Muscle of back (tissue), 11 donors: ENCODE measurements around the gene LSS. TPM values are rescaled to one million over a fixed set of nuclear protein-coding genes. Genes with fewer than 3 reads are reported as not detected.
A peak's percentile ranks its signal among the peaks of the same experiment; 100 is the strongest.
"Not testable (repeated sequence)": the region's sequence is repeated elsewhere in the genome, so short reads cannot be mapped to it uniquely, and the experiment has no call there.

ENCODE experiments used
- DNase-seq, 3 donors: peaks; one replicate each; pipeline versions ENCODE4 v3.0.0 to v3.0.0-alpha.2; 2013
- polyA plus RNA-seq, 10 donors: library from polyadenylated mRNA; unstranded; fragments of 120-200 nt; gene quantifications; one replicate each; pipeline ENCODE4 v1.2.1, GENCODE V29; 2013; ENCODE audit not compliant: insufficient read length in 10 of 10

LSS gene
- polyA plus RNA-seq, 10 donors: 22.0 to 47.1 (median 35.1) TPM

DNA sequence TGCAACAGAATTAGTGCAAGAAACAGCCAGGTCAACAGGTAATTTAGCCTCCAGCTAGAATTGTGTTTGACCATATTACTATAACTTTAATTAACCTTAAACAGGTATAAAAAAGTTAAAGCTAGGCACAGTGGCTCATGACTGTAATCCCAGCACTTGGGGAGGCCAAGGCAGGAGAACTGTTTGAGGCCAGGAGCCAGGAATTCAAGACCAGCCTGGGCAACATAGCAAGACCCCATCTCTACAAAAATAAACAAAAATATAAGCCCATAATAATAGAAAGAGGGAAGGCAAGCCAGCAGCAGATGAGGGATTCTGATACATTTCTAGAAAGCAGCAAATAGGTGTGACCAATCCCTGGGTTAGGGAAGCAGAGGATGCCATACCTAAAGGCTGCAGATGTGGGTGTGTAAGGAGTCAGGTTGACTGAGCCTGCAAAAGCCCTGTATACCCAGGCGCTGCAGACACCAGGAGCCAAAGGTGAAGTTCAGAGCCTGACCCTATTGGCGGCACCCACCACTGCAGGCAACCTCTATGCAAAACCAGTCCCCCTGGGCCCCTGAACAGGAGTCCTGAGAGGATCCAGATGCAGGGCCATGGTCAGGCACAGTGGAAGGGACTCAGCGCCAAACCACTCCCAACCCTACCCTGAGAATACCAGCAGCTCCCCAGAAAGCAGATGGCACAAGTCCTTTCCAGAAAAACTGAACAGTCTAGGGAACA is 19.3 kb upstream of the LSS start:
- DNase-seq: no peak

DNA sequence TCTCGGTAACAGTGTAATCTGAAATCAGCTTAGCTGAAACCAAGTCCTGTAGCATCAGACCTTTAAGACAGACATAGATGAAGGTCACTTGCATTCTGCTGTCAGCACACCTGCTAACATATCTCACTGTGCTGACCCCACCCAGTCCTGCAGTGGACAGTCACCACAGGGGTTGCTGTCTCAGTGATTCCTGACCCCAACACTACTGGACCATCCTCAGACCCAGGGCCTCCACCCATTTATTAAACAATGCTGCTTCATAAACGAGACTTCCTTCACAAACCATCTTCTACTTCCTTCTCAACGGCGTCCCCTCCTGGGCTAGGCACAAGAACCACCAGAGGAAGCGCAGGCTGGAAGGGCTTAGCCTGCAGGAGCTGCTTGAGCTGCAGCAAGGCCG is 17.8 kb upstream of the LSS start:
- no peak for DNase-seq

DNA sequence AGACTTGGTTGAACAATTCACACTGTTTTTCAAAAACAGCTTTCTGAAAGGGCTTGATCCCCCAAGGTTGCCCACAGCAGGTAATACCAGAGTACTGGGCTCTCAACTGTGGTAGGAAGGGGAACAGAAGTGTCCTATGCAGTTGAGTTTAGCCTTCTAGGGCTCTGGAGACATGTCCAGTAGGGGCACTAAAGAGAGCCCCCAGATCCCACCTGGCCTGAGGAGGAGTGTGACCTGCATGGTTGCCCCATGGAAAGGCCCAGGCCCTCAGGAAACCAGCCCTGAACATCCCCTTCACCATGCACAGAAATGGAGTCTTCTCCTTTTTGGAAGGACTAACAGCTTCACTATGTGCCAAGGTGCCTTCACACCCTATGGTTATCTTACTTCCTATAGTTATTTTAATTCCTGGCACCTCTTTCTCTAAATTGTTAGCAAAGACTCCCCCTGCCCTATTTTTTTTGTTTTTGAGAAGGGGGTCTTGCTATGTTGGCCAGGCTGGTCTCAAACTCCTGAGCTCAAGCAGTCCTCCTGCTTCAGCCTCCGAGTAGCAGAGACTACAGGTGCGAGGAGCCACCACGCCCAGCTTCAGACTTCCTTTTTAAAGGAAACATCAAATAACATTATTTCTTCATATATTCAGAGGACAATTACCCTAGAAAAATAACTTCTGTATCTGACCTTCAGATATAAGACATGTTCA is 16.8 kb upstream of the LSS start:
- no peak for DNase-seq

DNA sequence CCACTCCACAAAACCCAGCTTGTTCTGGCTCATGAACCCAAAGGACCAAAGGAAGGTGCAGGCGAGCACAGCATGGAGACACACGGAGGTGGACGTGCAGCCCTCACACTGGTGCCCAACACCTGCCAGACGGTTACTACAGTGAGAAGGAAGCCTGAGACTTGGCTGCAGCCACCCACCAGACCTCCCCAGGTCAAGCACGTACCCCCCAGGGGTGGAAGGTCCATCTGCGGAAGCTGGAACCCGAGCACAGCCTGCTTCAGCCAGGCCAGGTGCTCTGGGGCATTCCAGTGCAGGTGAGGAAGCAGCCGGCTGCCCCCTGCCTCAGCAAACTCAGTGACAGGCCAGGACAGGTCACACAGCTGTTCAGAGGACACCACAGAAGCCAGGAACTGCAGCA is 16.0 kb upstream of the LSS start:
- no peak for DNase-seq

DNA sequence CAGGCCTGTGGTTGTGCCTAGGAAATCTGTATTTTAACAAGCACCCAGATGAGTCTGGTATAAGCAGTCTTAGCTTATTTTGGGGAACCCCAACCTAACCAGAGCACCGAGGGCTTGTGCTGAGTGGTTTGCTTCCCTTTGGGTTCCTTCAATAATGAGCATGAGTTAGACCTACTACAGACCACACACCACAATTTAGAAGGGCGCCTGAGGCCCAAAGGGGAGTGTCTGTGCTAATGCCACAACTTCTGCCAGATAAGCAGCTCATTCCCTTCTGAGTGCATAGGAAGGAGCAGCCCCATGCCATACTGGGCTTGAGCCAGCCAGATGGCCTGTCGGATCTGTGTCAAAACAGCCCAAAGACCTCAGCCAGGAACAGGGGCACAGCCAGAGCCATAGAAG is 15.4 kb upstream of the LSS start:
- no peak for DNase-seq

DNA sequence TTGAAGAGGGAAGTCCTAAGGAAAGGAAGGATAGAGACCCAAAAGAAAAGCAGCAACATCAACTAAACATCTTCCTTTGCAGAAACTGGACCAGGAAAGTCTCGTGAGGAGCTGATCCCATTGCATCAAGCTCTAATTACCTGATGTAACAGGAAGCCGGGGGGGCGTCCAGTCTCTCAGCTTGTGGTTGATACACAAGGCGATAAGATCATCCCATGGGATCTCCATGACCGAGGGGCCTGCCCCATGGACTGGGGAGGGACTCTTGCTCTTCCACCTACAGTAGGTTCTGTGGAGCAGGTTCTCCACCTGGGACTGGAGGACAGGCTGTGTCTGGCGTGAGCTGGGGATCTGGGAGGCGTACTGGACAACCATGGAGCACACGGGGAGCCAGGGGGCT is 14.8 kb upstream of the LSS start:
- no peak for DNase-seq

DNA sequence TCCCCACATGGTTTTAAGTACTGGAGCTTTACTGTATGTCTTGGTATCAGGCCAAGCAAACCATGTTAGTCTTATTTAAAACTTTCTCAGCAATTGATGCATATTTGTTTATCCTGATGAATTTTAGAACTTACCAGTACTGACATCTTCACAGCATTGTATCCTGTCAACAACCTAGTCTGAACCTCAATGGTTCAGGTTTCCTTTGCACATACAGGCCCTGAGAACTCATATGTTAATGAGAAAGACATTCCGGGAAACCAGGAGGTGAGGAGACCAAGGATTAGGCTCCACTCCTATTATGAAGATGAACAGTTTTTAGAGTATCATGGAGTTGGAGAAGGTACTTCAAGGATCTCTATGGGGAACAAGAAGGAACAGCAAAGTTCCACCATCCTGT is 13.0 kb upstream of the LSS start:
- DNase-seq: not testable (repeated sequence)

DNA sequence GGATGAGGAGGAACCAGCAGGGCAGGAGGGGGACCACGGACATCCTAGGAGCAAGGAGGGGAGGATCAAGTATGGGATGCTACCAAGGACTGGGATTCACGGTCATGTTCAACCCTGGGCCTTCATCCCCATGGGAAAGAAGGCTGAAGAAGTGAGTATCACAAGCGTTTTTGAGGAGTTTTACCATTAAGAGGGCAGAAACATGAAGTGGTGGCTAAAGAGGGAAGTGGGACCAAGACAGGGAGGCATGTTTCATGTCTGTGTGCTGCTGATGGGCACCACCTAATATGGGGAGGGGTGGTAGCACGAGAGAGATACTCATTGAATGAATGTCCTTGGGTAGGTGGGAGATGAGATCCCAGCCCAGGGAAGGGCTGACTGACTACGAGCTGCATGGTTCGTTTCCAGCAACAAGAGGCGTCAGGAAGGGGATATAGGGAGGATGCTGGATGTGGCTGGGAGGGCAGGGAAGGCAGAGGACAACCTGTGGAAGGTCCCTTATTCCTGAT is 11.3 kb upstream of the LSS start:
- no peak for DNase-seq

DNA sequence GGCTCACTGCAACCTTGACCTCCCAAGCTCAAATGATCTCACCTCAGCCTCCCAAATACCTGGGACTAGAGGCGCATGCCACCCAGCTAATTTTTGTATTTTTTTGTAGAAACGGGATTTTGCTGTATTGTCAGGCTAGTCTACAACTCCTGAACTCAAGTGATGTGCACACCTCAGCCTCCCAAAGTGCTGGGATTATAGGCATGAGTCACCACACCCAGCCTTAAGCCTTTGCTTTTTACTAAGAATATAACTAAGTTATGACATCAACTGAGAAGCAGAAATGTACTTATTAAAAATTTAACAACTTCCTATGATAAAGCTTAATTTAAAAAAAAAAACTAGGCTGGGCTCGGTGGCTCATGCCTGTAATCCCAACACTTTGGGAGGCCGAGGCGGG is 8.9 kb upstream of the LSS start:
- no peak for DNase-seq

DNA sequence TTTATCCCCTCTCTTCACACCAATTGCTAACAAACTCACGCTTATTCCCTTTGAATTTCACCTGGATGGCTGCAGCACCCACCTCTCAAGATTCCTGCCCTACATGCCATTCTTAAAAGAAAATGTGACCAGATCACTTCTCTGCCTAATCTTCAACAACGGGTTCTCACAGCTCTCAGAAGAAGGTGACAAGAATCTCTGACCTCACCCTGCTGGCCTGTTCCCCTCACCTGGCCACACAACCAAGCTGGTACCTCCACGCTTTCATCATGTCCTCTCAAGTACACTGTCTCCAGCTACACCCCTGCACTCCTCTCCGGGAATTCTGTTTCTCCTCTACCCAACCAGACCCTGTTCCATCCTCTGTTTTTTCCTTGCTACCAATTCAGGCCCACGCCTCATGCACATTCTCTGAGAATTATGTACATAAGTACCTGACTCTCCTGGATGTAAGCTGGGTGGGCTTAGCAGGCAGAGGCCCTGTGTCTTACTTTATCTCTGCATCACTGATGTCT is 5.9 kb upstream of the LSS start:
- no peak for DNase-seq

DNA sequence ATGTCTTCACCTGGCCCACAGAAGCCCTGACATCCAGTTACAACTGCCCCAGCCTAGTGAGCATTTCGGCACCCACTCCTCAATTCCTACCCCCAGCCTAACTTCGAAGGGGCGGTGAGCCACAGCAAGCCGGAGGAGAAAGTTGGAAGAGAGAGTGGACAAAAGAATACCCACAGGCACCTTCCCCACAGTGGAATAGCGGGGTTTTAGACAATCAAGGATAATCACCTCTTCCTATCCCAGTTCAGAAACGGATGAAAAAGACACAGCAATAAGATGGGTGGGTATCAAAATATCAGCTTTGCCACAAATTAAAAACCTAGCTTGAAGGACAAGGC is 1.3 kb upstream of the LSS start:
- no peak for DNase-seq

DNA sequence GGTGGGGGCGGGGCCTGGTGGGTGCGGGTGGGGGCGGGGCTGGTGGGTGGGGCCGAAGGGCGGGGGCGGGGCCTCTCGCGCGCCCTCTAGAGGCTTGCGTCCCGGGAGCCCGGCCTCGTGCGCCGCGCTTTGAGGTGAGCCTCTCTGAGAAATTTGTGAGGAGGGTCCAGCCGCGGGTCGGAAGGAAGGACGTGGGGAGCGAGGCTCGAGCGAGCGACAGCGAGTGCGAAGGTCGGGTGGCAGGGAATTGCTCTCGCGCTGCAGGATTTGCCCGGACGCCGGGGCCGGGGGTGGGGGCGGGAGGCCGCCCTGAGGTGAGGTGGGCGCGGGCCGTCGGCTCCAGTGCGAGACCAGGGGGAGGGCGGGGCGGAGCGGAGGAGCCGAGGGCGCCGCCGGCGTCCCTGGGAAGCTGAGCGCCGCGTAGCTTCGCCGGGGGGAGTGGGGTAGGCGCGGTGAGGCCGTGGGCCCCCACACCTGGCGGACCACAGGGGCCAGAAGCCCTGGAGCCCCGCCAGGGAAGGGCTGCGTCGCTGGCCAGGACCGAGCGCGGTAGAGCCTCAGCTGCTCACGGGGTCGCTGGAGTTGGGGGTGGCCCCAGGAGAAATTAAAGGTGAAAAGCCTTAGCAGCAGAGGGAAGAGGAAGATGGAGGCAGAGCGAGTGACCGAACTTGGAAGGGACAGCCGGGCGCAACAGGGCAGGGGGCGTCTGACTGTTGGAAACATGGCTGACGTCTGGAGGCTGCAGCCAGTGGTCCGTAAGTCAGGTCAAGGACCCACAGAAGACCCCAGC is 754 bp upstream of the LSS start:
- peak in 2 of 3 donors; percentile 46 to 71 for DNase-seq

DNA sequence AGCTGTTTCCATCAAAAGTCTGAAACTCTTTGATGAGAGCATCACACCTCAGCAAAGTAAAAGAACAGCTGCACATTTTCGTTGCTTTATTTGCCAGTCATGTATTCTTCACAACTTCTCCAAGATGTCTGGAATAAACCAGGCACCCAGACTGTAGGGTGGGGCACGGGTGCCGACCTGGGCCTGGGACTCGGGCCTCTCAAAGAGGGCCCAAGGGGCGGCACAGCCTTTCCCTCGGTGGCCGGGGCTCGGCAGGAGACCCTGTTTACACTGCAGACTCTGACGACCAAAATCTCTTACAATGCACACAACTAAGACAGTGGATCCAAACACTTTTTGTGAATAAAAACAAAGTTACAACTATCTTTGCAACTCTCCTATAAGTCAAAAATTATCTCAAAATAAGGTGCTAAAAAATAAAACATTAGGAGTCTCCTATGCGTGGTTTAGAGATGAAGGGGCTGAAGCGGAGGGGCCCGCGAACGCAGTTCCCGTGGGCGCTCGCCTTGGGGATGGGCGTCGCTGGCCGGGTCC is 696 bp downstream of the LSS start:
- peak in 1 of 3 donors; percentile 25 for DNase-seq

DNA sequence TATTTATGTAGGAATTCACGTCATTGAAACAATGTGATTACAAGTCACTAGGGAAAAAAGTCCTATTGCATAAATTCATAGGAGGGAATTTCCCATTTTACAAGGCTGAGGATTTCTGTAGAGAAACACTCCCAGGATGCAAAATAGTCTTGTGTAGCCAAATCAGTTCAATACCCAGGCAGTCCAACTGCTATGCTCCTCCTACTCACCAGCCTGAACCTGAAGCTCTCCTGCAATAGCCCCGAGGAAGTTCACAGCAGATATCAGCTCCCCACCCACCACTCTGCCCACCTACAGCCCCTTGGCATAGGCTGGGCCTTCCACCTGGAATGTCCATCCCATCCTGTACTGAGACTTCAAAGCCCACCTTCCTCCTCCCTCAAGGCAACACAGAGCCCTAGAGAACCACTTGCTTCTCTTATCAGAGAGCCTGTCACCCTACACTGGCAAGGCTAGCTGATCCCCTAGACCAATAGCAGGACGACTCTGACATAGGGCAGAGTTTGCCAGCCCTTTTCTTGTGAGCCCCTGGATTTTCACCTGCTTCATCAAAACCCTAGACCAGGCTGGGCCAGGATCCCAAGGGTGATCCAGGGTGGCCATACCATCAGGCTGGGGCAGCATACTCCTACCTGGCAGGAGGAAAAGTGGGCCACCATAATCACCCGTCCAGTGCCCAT is 1.5 kb downstream of the LSS start:
- DNase-seq: peak in 1 of 3 donors; percentile 14

DNA sequence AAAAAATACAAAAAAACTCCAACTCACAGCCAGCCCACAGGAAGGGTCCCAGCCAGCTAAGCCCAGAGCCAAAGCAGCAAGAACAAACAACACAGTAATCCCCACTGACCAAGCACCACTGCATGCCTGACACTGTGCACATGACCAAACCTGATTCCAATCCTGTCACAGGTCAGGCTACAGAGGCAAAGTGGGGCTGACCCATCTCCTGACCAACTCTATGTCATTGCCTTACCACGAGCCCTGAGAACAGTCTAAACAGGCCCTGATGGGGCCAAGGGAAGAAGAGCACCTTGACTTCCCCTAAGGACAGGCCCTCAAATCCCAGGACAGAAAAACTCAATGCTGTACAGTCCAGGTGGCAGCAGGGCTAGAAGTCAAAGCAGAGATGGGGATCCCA is 2.4 kb downstream of the LSS start:
- no peak for DNase-seq

DNA sequence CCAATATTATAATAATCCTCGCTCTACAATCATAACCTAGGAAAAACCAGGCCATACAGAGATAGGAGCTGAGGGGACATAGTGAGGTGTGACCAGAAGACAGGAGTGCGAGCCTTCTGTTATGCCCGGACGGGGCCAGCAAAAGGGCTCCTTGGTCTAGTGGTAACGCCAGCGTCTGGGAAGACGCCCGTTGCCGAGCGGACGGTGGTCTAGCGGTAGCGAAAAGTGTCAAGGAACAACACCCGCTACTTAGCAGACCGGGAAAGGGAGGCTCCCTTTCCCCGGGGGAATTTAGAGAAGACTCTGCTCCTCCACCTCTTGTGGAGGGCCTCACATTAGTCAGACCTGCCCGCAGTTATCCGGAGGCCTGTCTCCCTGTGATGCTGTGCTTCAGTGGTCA is 4.9 kb downstream of the LSS start:
- DNase-seq: not testable (repeated sequence)

DNA sequence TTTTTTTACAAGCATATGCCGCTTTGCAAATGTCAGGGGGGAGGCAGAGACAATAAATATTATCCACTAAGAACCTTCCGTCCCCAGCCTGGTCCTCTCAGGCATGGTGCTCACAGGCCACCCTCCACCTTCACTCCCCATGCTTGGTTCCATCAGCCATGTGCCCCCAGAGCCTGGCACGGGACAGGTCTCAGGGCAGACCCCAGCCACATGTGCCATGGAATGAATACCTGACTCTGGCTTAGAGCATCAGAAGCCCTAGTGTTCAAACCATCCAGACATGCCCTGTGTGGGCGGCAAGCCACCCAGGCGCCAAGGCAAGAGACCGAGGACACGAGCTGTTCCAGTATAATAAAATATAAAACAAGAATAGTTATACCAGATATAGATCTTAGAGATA is 5.4 kb downstream of the LSS start:
- DNase-seq: no peak

DNA sequence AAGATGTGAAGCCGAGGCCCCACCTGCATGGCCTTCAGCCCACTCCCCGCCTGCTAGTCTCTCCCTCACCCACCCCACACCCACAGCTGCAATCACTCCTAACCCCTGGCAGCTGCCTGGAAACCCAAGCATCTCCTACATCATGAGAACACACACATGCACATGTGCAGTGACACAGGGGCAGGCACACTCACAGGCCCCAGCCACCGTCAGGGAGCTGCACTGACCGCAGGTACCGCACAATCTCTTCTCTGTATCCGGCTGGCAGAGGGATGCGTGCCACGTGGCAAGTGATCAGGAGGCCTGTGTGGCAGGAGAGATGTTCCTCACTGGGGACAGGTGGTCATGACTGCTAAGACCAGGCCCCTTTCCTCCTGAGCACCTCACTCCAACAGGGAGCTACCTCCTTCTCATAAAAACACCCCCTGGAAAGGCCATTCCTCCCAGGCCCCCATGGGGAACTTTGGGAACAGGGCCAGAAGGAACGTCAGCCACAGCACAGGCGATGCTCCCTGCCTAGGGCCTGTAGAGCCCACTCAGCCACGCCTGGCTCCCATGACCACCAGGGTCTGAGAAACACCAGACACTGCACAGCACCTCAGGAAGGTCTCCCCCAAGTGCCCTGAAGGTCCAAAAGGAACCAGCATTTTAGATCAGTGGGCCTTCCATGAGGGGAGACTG is 6.0 kb downstream of the LSS start:
- no peak for DNase-seq

DNA sequence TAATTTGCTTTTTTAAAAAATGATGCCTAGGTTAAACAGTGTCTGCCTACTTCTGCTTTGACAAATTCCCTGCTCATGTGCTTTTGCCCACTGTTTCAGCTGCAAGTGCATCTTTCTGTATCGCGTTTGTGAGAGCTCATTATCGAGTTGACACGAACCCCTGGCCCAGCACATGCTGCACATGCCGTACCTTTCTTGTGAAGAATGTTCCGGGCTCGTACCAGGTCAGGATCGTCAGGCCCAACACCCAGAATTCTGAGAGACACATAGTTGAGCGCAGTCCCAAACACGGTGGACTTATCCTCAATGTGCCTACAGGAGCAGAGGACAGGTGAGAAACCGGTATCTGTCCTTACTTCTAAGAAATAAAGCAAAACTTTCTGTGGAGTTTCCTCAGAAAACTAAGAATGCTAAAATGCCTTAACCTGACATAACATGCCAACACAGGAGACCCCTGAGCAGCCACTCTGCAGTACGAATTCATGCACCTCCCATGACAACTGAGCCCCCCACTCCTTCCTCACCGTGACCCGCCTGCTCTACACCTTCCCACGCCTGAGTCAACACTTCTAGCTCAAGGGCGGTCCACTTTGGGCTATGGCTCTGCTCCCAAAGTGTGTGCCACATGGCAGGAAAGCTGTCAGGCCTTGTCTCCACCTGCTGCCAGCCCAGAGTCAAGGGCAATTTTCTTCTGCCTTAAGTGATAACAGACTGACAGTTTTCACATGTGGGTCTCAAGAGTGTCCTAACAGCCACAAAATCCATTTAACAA is 6.7 kb downstream of the LSS start:
- DNase-seq: no peak

DNA sequence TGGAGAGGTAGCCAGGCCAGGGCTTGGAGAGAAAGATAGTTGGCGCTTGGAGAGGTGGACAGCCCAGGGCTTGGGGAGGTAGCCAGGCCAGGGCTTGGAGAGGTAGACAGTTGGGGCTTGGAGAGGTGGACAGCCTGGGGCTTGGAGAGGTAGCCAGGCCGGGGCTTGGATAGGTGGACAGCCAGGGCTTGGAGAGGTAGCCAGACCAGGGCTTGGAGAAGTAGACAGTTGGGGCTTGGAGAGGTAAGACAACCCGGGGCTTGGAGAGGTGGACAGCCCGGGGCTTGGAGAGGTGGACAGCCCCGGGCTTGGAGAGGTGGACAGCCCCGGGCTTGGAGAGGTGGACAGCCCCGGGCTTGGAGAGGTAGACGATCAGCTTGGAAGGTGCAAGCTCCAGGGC is 7.7 kb downstream of the LSS start:
- no peak for DNase-seq
